ENCODE measurements around the gene EPHB2. TPM values are rescaled to one million over a fixed set of nuclear protein-coding genes. Genes with fewer than 3 reads are reported as not detected.

Gene EPHB2
- total and polyA plus RNA-seq, 11 donors = 0.11 to 6.3 (median 0.70) TPM

- H3K4me1 ChIP-seq = peaks cover 0 to 23% (median 0%) of the 10 kb centered on the region in 12 donors
- no peak for DNase-seq
- no peaks in the 10 kb centered on the region for H3K9me3 ChIP-seq
- intact Hi-C loops (cut with DNase I) = no loop called here
- peak overlapping the region in 1 of 12 donors; percentile 21 for H3K27ac ChIP-seq
- H3K27me3 ChIP-seq = peaks cover 0 to 29% (median 0%) of the 10 kb centered on the region in 9 donors
- TF ChIP-seq POLR2A (IDR thresholded peaks at IDR 0.05) (no peak), CTCF (IDR thresholded peaks at IDR 0.05) (no peak)
- H3K36me3 ChIP-seq = no peaks in the 10 kb centered on the region
- ATAC-seq = no peak
- no peak overlapping the region for H3K4me3 ChIP-seq
These were observed 64.2 kb downstream of the EPHB2 start for GRCh38 chr1:22774833-22775182.

DNA sequence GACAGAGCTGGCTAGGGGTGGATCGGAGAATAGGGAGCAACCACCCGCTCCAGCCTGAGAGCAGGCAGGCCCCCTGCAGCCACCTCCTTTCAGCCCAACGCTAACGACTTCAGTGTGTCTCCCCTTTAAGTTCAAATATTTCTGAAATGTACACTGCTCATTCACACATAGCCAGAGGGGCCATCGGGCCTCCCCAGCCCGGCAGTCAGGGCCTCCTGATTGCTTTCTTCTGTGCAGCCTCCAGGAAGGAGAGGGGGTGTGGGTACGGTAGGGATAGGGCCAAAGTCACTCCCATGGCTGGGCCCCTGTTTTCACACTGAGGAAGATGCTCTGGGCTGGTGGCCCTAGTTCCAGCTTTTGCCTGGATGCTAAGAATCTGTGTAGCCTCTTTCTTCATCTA, 64.8 kb downstream of the EPHB2 start:
- no peak overlapping the region for H3K4me3 ChIP-seq
- DNase-seq (no peak), ATAC-seq (no peak)
- 53 to 73% (median 61%) methylated on average over 7 of the region's 7 CpGs for WGBS, 4 donors
- intact Hi-C loops (cut with DNase I) = no loop called here
- no peaks in the 10 kb centered on the region for H3K9me3 ChIP-seq
- peaks cover 0 to 23% (median 0%) of the 10 kb centered on the region in 12 donors for H3K4me1 ChIP-seq
- no peak overlapping the region for H3K27ac ChIP-seq
- H3K27me3 ChIP-seq = peaks cover 0 to 35% (median 0%) of the 10 kb centered on the region in 9 donors
- TF ChIP-seq POLR2A (IDR thresholded peaks at IDR 0.05) (no peak), CTCF (IDR thresholded peaks at IDR 0.05) (no peak)
- H3K36me3 ChIP-seq = no peaks in the 10 kb centered on the region

- WGBS, 4 donors = 40 to 46% (median 43%) methylated on average over 9 to 10 of the region's 10 CpGs
- DNase-seq (no peak), ATAC-seq (no peak)
- H3K9me3 ChIP-seq = no peaks in the 10 kb centered on the region
- H3K4me3 ChIP-seq = no peak overlapping the region
- peaks cover 0 to 23% (median 0%) of the 10 kb centered on the region in 12 donors for H3K4me1 ChIP-seq
- no peak for TF ChIP-seq POLR2A (IDR thresholded peaks at IDR 0.05)
- TF ChIP-seq CTCF (IDR thresholded peaks at IDR 0.05) = no peak
- H3K27me3 ChIP-seq = peaks cover 0 to 37% (median 0%) of the 10 kb centered on the region in 9 donors
- intact Hi-C loops (cut with DNase I) = no loop called here
- no peak overlapping the region for H3K27ac ChIP-seq
- H3K36me3 ChIP-seq = no peaks in the 10 kb centered on the region
These were observed 65.5 kb downstream of the EPHB2 start for GRCh38 chr1:22776035-22776613.

DNA sequence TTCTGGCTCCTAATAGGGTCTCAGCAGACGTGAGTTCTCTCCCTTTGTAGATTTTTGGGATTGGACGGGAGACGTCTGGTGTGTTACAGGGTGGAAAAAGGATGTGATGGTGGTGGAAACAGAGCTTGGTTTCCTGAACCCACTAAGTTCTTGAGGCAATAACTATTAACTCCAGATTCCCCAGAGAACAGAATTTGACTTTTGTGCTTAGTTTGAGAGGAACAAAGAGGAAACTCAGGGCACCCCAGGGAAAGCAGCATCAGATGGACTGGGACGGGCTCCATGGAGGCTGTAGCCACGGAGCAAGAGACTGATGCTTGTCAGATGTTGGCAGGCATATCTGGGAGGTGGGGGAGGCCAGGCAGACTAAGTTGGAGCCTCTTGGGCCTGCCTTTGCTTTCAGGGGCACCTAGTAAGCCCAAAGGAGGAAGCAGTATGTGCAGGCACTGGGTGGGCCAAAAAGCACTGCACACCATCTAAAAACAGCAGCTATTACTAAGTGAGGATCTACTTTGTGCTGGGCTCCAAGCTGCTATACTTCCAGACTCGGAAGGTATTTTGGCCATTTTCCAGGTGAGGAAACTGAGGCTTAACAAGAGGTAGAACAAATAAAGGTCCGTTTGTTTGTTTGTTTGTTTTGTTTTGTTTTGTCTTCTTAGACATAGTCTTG, 66.9 kb downstream of the EPHB2 start:
- Histone ChIP-seq H3K9me3 (no peaks in the 10 kb centered on the region), H3K4me3 (no peak overlapping the region), H3K36me3 (no peaks in the 10 kb centered on the region), H3K27me3 (peaks cover 0 to 37% (median 0%) of the 10 kb centered on the region in 9 donors), H3K27ac (no peak overlapping the region), H3K4me1 (peaks cover 0 to 23% (median 0%) of the 10 kb centered on the region in 12 donors)
- intact Hi-C loops (cut with DNase I) = no loop called here
- 54 to 62% (median 60%) methylated on average over 6 to 7 of the region's 7 CpGs for WGBS, 4 donors
- DNase-seq (no peak), ATAC-seq (no peak)
- no peak for TF ChIP-seq POLR2A (IDR thresholded peaks at IDR 0.05)
- no peak for TF ChIP-seq CTCF (IDR thresholded peaks at IDR 0.05)
